Activated T-helper 17 cell treated with anti-CD3 and anti-CD28 coated beads, Interleukin-2, amount 50 U/mL, for 72 hours (primary cell): Measurements from ENCODE around the gene LRRC9. TPM values are rescaled to one million over a fixed set of nuclear protein-coding genes. Genes with fewer than 3 reads are reported as not detected.

Experiments used
- ATAC-seq: fragments of 150-1000 bp; cut with Tn5 transposase; replicated peaks from 2 replicates; pipeline ENCODE4 v1.10.0; 2021; ENCODE audit warnings: mild to moderate bottlenecking, moderate library complexity
- H3K27ac Mint-ChIP-seq: one replicate; pipeline ENCODE4 v1.8.0; 2022; ENCODE audit warnings: mixed read lengths
- H3K27me3 Mint-ChIP-seq: one replicate; pipeline ENCODE4 v1.8.0; 2022; ENCODE audit warnings: mixed read lengths
- H3K36me3 Mint-ChIP-seq: one replicate; pipeline ENCODE4 v1.8.0; 2022; ENCODE audit warnings: low read depth, mild to moderate bottlenecking, mixed read lengths
- H3K4me1 Mint-ChIP-seq: one replicate; pipeline ENCODE4 v1.8.0; 2022; ENCODE audit warnings: mixed read lengths
- H3K4me3 Mint-ChIP-seq: one replicate; pipeline ENCODE4 v1.8.0; 2022; ENCODE audit warnings: mild to moderate bottlenecking, mixed read lengths
- H3K9me3 Mint-ChIP-seq: one replicate; pipeline ENCODE4 v1.8.0; 2022; ENCODE audit warnings: mixed read lengths
- total RNA-seq, 2 donors: library from RNA; stranded (reverse); gene quantifications; one replicate each; pipeline ENCODE4 v1.2.3, GENCODE V29; 2022

Gene LRRC9
- total RNA-seq, 2 donors from 2014 or later: not detected

- H3K4me3 Mint-ChIP-seq: no peak overlapping the region
- no peak for ATAC-seq
- no peak overlapping the region for H3K27ac Mint-ChIP-seq
- no peaks in the 10 kb centered on the region for H3K9me3 Mint-ChIP-seq
- no peaks in the 10 kb centered on the region for H3K4me1 Mint-ChIP-seq
- H3K36me3 Mint-ChIP-seq: no peaks in the 10 kb centered on the region
- H3K27me3 Mint-ChIP-seq: peaks cover 8% of the 10 kb centered on the region
Observed at GRCh38 chr14:60061371-60061770, 141.4 kb downstream of the LRRC9 start.

- ATAC-seq: no peak
- Mint-ChIP-seq H3K36me3 (no peaks in the 10 kb centered on the region), H3K4me3 (no peak overlapping the region)
Observed at GRCh38 chr14:60064491-60065072, 144.6 kb downstream of the LRRC9 start.

GRCh38 chr14:60067882-60068281 lies 147.9 kb downstream of the LRRC9 start:
- no peak for ATAC-seq
- Mint-ChIP-seq H3K27me3 (no peaks in the 10 kb centered on the region), H3K36me3 (no peaks in the 10 kb centered on the region), H3K4me3 (no peak overlapping the region), H3K27ac (no peak overlapping the region), H3K9me3 (no peaks in the 10 kb centered on the region), H3K4me1 (no peaks in the 10 kb centered on the region)

More at GRCh38 chr14:60064491-60065072, 144.6 kb downstream of the LRRC9 start:
- H3K4me1 Mint-ChIP-seq: no peaks in the 10 kb centered on the region
- no peaks in the 10 kb centered on the region for H3K9me3 Mint-ChIP-seq
- no peak overlapping the region for H3K27ac Mint-ChIP-seq
- peaks cover 8% of the 10 kb centered on the region for H3K27me3 Mint-ChIP-seq

- no peaks in the 10 kb centered on the region for H3K4me1 Mint-ChIP-seq
- H3K9me3 Mint-ChIP-seq: peaks cover 4% of the 10 kb centered on the region
- no peak overlapping the region for H3K27ac Mint-ChIP-seq
- H3K4me3 Mint-ChIP-seq: no peak overlapping the region
- peaks cover 10% of the 10 kb centered on the region for H3K27me3 Mint-ChIP-seq
- ATAC-seq: no peak
- H3K36me3 Mint-ChIP-seq: no peaks in the 10 kb centered on the region
Observed at GRCh38 chr14:60079723-60080122, 159.8 kb downstream of the LRRC9 start.

GRCh38 chr14:60085085-60085484 lies 165.1 kb downstream of the LRRC9 start:
- no peak overlapping the region for H3K4me3 Mint-ChIP-seq
- peaks cover 3% of the 10 kb centered on the region for H3K27me3 Mint-ChIP-seq
- no peaks in the 10 kb centered on the region for H3K36me3 Mint-ChIP-seq
- H3K9me3 Mint-ChIP-seq: no peaks in the 10 kb centered on the region
- no peak for ATAC-seq
- no peaks in the 10 kb centered on the region for H3K4me1 Mint-ChIP-seq
- H3K27ac Mint-ChIP-seq: no peak overlapping the region

GRCh38 chr14:60085693-60086092 lies 165.7 kb downstream of the LRRC9 start:
- peaks cover 3% of the 10 kb centered on the region for H3K27me3 Mint-ChIP-seq
- H3K4me3 Mint-ChIP-seq: no peak overlapping the region
- H3K27ac Mint-ChIP-seq: no peak overlapping the region
- H3K4me1 Mint-ChIP-seq: no peaks in the 10 kb centered on the region
- no peak for ATAC-seq
- no peaks in the 10 kb centered on the region for H3K9me3 Mint-ChIP-seq
- H3K36me3 Mint-ChIP-seq: no peaks in the 10 kb centered on the region

GRCh38 chr14:60087668-60088067 lies 167.7 kb downstream of the LRRC9 start:
- H3K9me3 Mint-ChIP-seq: no peaks in the 10 kb centered on the region
- H3K4me3 Mint-ChIP-seq: no peak overlapping the region
- H3K4me1 Mint-ChIP-seq: no peaks in the 10 kb centered on the region
- peaks cover 3% of the 10 kb centered on the region for H3K27me3 Mint-ChIP-seq
- H3K27ac Mint-ChIP-seq: no peak overlapping the region
- ATAC-seq: no peak
- peaks cover 4% of the 10 kb centered on the region for H3K36me3 Mint-ChIP-seq

- no peak overlapping the region for H3K4me3 Mint-ChIP-seq
- no peak for ATAC-seq
- H3K27me3 Mint-ChIP-seq: peaks cover 3% of the 10 kb centered on the region
- peaks cover 12% of the 10 kb centered on the region for H3K36me3 Mint-ChIP-seq
- no peaks in the 10 kb centered on the region for H3K9me3 Mint-ChIP-seq
- no peak overlapping the region for H3K27ac Mint-ChIP-seq
- peaks cover 9% of the 10 kb centered on the region for H3K4me1 Mint-ChIP-seq
Observed at GRCh38 chr14:60089221-60089620, 169.3 kb downstream of the LRRC9 start.

GRCh38 chr14:60090864-60091519 lies 171.0 kb downstream of the LRRC9 start:
- Mint-ChIP-seq H3K9me3 (no peaks in the 10 kb centered on the region), H3K27ac (peak overlapping the region; percentile 98), H3K4me3 (peak overlapping the region; percentile 100), H3K27me3 (no peaks in the 10 kb centered on the region), H3K36me3 (peaks cover 15% of the 10 kb centered on the region), H3K4me1 (peaks cover 17% of the 10 kb centered on the region)
- ATAC-seq: no peak

- peak within 1 kb of the TSS; percentile 100 for H3K4me3 Mint-ChIP-seq
Observed at GRCh38 chr14:60091550-60092525, 171.9 kb downstream of the LRRC9 start, which contains the start of gene PCNX4. Gene PCNX4, plus strand, starts transcription at chr14:60091923. Its CDS starts 15,716 bp downstream, at chr14:60107639.

GRCh38 chr14:60092526-60092920 lies 172.6 kb downstream of the LRRC9 start:
- Mint-ChIP-seq H3K27me3 (no peaks in the 10 kb centered on the region), H3K27ac (peak overlapping the region; percentile 98), H3K4me3 (peak overlapping the region; percentile 100), H3K4me1 (peaks cover 17% of the 10 kb centered on the region), H3K9me3 (no peaks in the 10 kb centered on the region), H3K36me3 (peaks cover 24% of the 10 kb centered on the region)
- ATAC-seq: no peak

More at GRCh38 chr14:60091550-60092525, 171.9 kb downstream of the LRRC9 start, which contains the start of gene PCNX4:
- H3K27me3 Mint-ChIP-seq: no peaks in the 10 kb centered on the region
- ATAC-seq: peak; percentile 96
- H3K4me1 Mint-ChIP-seq: peaks cover 17% of the 10 kb centered on the region
- H3K27ac Mint-ChIP-seq: peak within 1 kb of the TSS; percentile 98
- no peaks in the 10 kb centered on the region for H3K9me3 Mint-ChIP-seq
- H3K36me3 Mint-ChIP-seq: peaks cover 17% of the 10 kb centered on the region

GRCh38 chr14:60093080-60093479 lies 173.1 kb downstream of the LRRC9 start:
- Mint-ChIP-seq H3K4me3 (peak overlapping the region; percentile 100), H3K27me3 (no peaks in the 10 kb centered on the region), H3K4me1 (peaks cover 22% of the 10 kb centered on the region), H3K27ac (peak overlapping the region; percentile 98), H3K36me3 (peaks cover 30% of the 10 kb centered on the region), H3K9me3 (no peaks in the 10 kb centered on the region)
- no peak for ATAC-seq

- H3K4me1 Mint-ChIP-seq: peaks cover 23% of the 10 kb centered on the region
- ATAC-seq: no peak
- H3K27ac Mint-ChIP-seq: peak overlapping the region; percentile 98
- H3K27me3 Mint-ChIP-seq: no peaks in the 10 kb centered on the region
- H3K36me3 Mint-ChIP-seq: peaks cover 34% of the 10 kb centered on the region
- H3K9me3 Mint-ChIP-seq: no peaks in the 10 kb centered on the region
- H3K4me3 Mint-ChIP-seq: peak overlapping the region; percentile 100
Observed at GRCh38 chr14:60093606-60094005, 173.7 kb downstream of the LRRC9 start.

GRCh38 chr14:60094306-60094897 lies 174.5 kb downstream of the LRRC9 start:
- Mint-ChIP-seq H3K9me3 (no peaks in the 10 kb centered on the region), H3K4me3 (peak overlapping the region; percentile 100)
- ATAC-seq: peak; percentile 22

More at GRCh38 chr14:60094306-60094897, 174.5 kb downstream of the LRRC9 start:
- H3K36me3 Mint-ChIP-seq: peaks cover 34% of the 10 kb centered on the region
- H3K4me1 Mint-ChIP-seq: peaks cover 23% of the 10 kb centered on the region
- peak overlapping the region; percentile 98 for H3K27ac Mint-ChIP-seq
- H3K27me3 Mint-ChIP-seq: no peaks in the 10 kb centered on the region
